Esophagus squamous epithelium (tissue), 4 donors: ENCODE data around the gene ACTR8.

Experiments used
- CTCF ChIP-seq, 6 experiments: fragments of 450-650 bp in 4 of 6; fragments of 200-600 bp in 2 of 6; sonication (generic) in 2 of 6; IDR thresholded peaks; one replicate each; pipeline ENCODE4 v1.5.1; 2016 to 2019; ENCODE audit warnings: antibody characterized with exemption in 6 of 6, mild to moderate bottlenecking in 4 of 6, moderate library complexity in 4 of 6
- POLR2A ChIP-seq, 4 donors: fragments of 450-650 bp; IDR thresholded peaks; one replicate each; pipeline ENCODE4 v1.6.1; 2017; ENCODE audit warnings: antibody characterized with exemption in 4 of 4, mild to moderate bottlenecking in 4 of 4, moderate library complexity in 3 of 4

- TF ChIP-seq CTCF (IDR thresholded peaks at IDR 0.05): no peak
- TF ChIP-seq POLR2A (IDR thresholded peaks at IDR 0.05): no peak
These were observed 25.0 kb downstream of the ACTR8 start for GRCh38 chr3:53856964-53857363.
